HG02798 (cell line): ENCODE data around the gene KRT73.

Source experiments
- ATAC-seq: cut with Tn5 transposase; IDR thresholded peaks from one replicate; pipeline ENCODE4 v1.9.1; 2021; ENCODE audit warnings: mild to moderate bottlenecking; ENCODE audit not compliant: unreplicated experiment, poor library complexity

KRT73 gene

DNA sequence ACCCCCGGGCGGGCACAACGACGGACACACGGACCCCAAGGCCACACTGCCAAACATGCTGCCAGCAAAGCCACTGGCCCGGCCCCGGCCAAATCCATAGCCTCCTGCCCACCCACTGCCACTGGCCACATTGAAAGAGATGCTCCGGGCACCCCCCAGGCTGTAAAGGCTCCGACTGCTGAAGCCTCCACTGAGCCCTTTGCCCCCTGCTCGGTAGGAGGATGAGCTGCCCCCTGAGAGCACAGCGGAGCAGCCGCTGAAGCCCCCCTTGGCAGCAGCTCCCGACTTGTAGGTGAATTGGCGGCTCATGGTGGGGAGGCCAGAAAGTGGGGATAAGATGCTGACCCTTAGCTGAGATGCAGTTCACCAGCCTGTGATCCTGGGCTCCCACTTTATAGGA, at the start of gene KRT73:
TSS of gene KRT73 (minus strand) at position 344 of the 400 bp plus-strand sequence. CDS start at position 309, 35 bp downstream.
- ATAC-seq: no peak

DNA sequence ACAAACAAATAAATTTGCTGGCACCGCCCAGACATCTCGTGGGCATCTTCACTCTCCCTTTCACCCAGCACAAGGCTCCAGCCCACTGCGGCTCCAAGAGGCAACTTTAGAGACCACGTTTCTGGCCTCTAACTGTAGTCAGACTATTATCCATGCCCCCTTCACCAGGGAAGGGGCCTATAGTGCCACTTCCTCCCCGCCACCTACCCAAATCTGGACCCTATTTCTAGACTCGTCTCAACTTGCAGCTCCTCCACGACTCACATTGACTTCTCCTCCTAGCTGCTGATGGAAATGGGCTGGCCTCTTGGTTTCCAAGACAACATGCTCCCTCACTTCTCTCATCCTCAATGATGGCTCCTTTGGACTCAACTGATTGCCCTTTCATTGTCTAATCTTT, 49.6 kb upstream of the KRT73 start:
- ATAC-seq: no peak

GRCh38 chr12:52667509-52667908, 49.1 kb upstream of the KRT73 start:
- no peak for ATAC-seq

DNA sequence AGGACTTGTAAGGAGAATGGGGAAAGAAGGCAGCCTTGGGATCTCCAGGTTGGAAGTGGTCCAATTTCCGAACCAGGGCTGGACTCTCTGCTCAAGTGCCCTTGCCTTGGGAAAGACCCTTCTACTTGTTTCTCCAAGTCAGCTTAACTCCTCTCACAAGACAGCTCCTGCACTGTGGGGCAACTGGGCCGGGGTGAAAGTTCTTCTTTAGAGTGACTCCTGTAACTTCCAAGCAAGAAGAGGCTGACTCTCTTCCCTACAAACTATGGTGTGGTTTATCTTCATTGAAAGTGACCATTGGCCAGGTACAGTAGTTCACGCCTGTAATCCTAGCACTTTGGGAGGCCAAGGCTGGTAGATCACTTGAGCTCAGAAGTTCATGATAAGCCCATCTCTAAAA, 48.1 kb upstream of the KRT73 start:
- ATAC-seq: no peak

GRCh38 chr12:52663420-52663819, 45.1 kb upstream of the KRT73 start:
- ATAC-seq: no peak

GRCh38 chr12:52662918-52663229, 44.5 kb upstream of the KRT73 start:
- ATAC-seq: no peak

- ATAC-seq: no peak
Observed at GRCh38 chr12:52662093-52662917, 43.9 kb upstream of the KRT73 start.

GRCh38 chr12:52661668-52662067, 43.3 kb upstream of the KRT73 start:
- ATAC-seq: no peak

DNA sequence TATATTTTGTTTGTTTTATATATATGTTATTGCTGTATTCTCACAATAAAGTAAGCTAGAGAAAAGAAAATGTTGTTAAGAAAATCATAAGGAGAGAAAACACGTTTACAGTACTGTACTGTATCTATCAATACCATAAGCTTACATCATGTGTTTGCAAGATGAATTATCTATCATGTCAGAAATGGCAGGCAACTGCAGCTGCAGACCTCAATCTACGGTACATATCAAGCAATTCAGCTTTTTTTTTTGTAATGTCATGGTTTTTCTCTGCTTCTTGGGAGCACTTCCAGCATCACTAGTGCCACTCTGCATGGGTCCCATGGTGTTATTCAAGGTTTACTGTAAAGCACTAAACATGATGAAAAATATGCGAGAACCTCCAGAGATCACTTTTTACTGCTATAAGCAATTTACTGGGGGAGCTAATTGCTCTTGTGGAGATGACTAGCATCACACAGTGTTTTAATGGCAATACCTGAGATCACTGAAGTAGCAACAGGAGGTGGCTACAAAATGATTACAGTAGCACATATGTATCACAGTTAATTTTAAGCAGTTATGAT, 42.7 kb upstream of the KRT73 start:
- ATAC-seq: no peak

- no peak for ATAC-seq
Observed at GRCh38 chr12:52659951-52660350, 41.6 kb upstream of the KRT73 start.

DNA sequence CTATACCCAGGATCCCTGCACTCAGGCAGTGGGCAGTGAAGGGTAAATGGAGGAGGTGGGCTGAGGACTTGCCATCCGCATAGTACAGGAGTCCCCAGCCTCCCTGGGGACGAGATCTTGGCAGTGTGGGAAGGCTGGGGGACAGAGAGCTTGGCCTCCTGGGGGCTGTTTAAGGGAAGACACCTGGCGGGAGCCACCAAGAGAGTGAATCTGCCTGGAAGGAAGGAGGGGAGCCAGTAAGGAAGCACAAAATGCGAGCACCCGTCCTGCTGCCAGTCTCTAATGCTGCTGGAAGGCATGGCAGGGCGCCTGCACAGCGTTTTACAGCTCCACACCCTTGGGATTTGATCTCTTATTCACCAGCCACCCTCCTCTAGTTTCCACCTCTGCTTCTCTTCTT, 41.0 kb upstream of the KRT73 start:
- ATAC-seq: no peak

- no peak for ATAC-seq
Observed at GRCh38 chr12:52658196-52658595, 39.8 kb upstream of the KRT73 start.

DNA sequence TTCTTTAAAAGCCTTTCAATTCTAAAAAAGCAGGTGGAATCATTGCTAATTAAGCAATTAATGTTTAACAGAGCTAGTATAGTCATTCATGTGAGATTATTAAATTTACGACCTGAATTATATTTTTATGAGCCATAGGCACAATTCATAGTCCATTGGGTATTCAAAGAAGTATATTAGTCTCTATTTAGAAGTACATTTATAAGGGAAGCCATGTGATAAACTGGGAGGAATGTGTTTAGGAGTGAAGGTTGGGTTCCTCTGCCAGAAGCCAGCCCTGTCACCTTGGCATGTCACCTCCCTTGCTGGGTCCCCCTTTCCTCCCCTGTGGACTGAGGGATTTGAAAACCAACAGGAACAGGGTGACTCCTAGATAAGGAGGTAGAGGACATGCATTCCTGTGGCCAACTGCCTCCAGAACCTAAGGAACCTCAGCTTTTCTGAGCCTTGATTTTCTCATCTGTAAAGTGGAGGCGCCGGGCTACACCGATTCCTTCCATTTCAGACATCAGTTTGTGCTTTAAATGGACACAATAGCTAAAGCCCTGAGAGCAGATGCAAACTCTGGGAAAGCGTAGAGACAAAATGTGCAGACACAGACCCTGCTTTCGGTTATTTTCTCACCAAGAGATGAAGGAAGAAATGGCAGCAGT, 39.0 kb upstream of the KRT73 start:
- ATAC-seq: no peak

DNA sequence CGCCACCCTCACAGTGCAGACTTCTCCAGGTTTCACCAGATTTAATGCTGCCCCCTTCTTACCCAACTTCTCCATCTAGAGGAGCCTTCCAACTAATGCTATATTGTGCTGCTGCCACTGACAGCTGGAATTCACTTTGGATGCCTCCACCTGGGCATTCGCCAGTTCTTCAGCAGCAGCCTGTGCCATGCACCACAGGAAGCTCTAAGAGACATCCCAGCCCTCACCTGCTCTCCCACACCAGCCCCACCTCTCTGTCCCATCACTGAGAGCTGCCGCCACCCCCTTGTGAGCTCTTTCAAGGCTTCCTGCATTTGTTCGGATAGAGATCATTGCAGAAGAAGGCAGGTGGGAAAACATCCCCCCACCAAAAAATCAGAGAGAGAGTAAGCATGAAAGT, 38.3 kb upstream of the KRT73 start:
- no peak for ATAC-seq

- no peak for ATAC-seq
Observed at GRCh38 chr12:52655720-52656124, 37.4 kb upstream of the KRT73 start.

DNA sequence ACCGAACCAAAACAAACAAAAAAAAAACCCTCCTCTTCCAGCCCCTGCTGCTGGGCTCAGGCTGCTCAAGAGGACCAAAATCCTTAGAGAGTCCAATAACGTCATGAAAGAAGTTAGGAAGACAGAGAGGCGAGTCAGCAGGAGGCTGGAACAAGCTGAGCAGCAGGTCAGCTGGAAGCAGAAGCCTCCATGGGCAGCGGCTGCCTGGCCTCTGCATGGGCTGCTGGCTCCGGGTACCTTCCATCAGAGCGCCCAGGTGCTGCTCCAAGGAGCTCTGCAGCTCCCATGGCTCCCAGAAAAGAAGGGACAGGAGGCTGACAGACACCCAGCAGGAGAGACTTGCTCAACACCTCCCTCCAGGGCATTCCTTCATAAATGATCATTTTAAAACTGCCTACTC, 36.9 kb upstream of the KRT73 start:
- ATAC-seq: no peak

DNA sequence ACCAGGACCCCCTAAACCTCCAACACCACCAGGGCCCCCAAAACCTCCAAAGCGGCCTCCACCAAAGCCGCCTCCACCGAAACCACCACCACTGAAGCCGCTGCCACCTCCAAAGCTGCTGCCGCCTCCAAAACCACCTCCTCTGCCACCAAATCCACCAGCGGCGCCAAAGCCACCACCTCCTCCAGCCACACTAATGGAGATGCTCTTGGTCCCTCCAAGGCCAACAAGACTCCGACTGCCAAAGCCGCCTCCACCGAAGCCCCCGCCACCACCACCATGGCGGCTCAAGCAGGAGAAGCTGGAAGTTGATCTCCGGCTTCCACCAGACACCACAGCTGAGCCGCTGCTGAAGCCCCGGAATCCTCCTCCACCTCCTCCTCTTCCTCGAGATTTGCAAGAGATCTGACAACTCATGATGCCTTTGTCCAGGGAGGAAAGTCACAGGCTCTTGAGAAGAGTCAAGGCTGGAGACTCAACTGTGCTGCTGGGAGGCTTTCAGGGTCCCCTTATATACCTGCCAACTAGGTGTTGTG, 33.4 kb upstream of the KRT73 start, which contains the start of gene KRT2:
TSS of gene KRT2 (minus strand) at position 486 of the 536 bp plus-strand sequence. CDS start at position 417, 69 bp downstream.
- ATAC-seq: no peak

- no peak for ATAC-seq
Observed at GRCh38 chr12:52650520-52651081, 32.2 kb upstream of the KRT73 start.

DNA sequence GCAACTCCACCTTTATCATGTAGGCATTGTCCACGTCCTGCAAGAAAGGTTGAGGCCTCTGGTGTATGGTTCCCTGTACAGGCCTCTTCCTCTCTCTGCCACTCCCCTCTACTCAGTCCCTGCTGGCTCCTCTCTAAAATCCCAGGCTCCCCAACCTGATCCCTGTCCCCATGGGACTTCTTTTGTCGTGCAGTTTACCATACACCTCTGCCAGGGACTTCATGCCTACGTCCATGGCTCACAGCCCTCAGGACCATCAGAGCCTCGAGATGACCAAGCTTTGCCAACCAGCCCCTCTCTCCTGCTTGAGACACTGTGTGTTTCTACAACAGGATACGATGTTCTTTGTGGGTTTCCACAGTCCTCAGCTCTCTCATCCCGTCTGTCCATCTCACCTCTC, 30.7 kb upstream of the KRT73 start:
- no peak for ATAC-seq

DNA sequence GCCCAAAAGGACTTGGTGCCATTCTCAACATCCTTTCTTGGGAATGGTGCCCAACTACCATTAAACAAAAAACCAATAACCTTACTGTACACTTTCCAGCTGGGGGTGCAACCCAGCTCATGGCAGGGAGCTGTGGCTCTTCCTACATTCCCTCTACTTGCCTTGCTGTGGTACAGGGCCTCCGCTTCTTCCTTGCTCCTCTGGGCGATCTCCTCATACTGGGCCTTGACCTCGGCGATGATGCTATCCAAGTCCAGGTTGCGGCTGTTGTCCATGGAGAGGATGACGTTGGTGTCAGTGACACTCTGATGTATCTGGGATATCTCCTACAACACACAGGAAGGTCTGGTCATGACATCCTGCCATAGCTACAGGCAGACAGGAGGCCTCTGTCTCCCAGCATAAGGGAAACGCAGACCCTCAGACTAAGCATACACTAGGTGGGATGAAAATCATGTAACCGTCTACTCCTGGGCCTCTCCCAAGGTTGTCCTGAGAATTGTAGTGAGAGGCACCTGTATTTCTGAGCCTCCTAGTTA, 29.7 kb upstream of the KRT73 start:
- no peak for ATAC-seq

DNA sequence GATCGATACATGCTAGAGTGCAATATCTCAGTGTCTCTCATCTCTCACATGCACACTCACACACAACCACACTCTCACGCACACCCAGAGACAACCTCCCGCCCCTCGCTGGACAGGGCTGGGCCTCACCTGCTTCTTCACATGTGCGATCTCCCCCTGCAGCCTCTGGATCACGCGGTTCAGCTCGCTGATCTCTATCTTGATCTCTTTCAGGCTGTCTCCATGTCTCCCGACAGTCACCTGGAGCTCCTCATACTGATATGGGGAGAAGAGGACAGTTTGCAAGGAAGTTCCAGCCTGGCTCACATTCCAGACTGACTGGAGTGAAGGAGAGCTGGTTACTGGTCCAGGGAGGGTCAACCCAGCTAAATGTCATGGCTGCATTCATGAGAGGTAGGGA, 29.2 kb upstream of the KRT73 start:
- no peak for ATAC-seq
